ENCODE results near the gene TPSD1.
"Not testable (repeated sequence)": the region's sequence is repeated elsewhere in the genome, so short reads cannot be mapped to it uniquely, and the experiment has no call there.

TPSD1 gene

DNA sequence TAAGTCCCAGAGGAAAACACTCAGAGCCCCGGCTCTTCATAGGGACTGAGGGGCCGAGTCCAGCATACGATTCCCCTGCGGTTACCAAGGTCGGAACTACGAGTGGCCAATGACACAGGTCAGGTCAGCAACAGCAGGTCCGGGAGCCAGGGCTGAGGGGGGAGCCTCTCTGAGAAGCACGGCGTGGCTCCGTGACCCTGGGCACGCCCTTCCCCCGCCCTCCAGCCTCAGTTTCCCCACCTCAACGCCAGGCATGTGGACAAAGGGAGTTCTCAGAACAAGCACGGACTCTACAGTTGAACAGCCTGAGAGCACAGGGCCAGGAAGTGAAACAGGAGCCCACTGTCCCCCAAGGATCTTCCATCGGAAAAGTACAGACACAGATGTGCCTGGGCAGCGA is 25.6 kb downstream of the TPSD1 start:
- DNase-seq (ENCODE audit: low read depth in 2 of 2), result no peak

DNA sequence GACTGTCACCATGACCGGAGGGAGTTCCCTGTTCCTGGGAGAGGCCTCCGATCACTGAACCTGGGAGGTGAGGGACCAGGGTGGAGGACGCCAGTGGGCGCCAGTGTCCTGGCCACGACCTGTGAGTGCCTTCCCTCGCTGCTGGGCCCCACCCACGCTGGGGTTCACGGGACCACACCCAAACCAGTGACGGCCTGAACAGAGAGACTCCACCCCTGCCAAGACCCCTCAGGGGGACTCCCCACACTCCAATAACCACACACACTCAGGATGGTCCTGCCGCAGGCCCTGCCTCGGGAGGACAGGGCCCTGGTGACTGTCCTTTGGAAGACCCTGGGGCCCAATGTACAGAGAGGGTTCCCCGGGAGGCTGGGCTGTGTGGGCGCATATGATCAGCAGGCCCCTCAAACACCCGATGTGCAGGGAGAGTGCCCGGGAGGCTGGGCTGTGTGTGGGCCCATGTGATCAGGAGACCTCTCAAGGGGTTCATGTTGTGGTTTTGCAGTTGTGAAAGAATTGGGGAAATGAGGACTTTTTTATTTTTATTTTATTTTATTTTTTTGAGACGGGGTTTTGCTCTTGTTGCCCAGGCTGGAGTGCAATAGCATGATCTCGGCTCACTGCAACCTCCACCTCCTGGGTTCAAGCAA is 26.6 kb downstream of the TPSD1 start:
- DNase-seq (ENCODE audit: low read depth in 2 of 2), result no peak

DNA sequence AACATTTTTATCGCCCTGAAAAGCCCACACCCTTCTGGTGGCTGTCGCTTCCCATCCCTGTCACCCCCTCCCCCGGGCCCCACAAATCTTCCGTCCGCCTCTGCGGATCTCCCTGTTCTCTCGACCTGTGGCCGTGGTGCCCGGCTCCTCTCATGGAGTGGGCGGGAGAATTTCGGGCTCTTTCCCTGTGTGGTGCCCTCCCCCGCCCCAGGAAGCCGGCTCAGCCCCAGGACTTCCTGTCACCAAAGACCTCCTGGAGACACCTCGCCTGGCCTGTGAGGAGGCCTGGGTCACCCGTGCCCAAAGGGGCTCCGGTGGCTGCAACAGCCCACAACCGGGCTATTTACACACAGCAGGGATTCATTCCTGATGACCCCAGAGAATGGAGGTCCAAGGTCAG is 27.4 kb downstream of the TPSD1 start:
- DNase-seq (ENCODE audit: low read depth in 2 of 2), result no peak

GRCh38 chr16:1283996-1284616 is 28.2 kb downstream of the TPSD1 start:
- no peak for DNase-seq (ENCODE audit: low read depth in 2 of 2)

DNA sequence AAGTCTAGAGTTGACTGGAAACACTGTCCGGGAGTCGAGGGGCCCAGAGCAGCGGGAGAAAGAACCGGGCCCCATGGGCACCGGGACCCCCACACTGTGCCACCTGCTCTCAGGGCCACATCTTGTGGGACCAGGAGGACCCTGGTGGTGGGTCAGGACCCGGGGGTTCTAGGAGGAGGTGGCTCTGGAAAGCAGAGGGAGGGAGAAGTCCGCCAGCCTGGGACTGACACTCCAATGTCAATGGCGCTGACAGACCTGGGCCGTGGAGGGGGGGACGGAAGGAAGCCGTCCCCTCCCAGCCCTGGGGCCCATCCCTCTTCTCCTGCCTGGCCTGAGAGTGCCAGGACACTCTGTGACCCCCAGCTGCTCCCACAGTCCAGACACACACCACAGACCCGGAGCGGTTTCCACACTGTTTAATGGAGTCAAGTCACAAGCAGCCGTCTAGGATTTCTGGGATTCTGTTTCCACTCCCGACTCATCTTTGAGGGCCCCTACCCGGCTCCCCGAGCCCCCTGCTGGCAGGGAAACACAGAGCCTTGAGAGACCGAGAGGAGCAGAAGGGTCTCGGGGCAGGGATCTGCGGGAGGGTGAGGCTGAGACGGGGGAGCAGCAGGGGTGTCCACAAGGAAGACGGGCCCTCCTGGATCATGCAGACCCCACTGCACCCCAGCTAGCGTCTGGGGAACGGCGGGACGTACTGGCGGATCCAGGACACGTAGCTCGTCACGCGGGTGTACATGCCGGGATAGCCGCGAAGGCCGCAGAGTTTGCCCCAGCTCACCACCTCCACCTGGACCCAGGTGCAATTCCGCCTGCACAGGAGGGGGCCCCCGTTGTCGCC is 30.0 kb downstream of the TPSD1 start:
- no peak for DNase-seq (ENCODE audit: low read depth in 2 of 2)

- no peak for DNase-seq (ENCODE audit: low read depth in 2 of 2)
Measured at GRCh38 chr16:1286513-1287094, 30.7 kb downstream of the TPSD1 start.

GRCh38 chr16:1287982-1288670 is 32.3 kb downstream of the TPSD1 start:
- no peak for DNase-seq (ENCODE audit: low read depth in 2 of 2)

DNA sequence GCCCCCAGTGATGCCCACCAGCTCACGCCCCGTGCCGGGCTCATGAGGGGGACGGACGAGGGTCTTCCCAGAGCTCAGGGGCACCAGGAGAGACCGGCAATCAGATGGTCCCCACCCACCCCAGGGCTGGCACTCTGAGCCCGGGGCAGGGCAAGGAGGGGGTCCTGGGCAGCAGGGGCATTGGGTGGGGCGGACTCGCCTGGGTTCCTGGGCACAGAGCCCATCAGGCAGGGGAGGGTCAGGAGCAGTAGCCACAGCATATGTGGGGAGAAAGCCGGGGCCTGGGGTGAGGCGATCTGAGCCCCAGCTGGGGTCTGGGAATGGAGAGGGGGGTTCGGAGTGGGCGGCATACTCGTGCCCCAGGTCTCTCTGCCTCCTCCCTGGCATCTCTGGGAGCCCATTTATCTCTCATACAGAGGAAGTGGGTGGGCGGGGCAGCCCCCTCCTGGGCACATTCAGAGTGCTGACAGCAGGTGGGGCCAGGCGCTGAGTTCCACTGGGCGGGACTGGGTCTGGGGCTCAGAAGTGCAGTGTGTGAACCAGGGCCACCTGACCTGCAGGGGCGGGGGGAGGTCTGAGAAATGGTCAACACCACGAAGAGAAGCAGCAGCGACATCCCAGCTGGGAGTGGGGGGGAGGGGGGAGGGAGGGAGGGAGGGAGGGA is 33.1 kb downstream of the TPSD1 start:
- no peak for DNase-seq (ENCODE audit: low read depth in 2 of 2)

- no peak for DNase-seq (ENCODE audit: low read depth in 2 of 2)
Measured at GRCh38 chr16:1289477-1289866, 33.6 kb downstream of the TPSD1 start.

- DNase-seq (ENCODE audit: low read depth in 2 of 2), result no peak
Measured at GRCh38 chr16:1290063-1290501, 34.2 kb downstream of the TPSD1 start.

DNA sequence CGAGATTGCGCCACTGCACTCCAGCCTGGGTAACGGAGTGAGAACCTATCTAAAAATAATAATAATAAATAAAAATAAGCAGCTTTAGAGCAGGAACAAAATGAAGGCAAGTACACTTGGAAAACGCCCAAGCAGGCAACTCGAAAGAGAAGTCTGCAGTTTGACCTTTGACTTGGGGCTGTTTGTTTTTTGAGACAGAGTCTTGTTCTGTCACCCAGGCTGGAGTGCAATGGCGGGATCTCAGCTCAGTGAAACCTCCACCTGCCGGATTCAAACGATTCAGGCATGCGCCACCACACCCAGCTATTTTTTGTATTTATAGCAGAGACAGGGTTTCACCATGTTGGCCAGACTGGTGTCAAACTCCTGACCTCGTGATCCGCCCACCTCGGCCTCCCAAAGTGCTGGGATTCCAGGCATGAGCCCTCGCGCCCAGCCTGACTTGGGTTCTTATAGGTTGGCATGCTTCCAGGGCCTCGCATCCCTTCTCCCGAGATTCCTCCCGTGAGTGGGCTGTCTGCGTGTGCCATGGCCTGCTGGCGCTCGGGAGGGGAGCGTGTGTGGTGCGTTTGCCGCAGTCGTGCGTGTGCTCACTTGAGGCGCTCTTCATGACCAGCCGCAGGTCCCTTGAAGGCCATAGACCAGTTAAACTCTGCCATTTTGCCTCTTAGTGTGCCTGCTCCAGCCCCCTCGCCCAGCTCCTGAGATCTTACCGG is 35.1 kb downstream of the TPSD1 start:
- no peak for DNase-seq (ENCODE audit: low read depth in 2 of 2)

DNA sequence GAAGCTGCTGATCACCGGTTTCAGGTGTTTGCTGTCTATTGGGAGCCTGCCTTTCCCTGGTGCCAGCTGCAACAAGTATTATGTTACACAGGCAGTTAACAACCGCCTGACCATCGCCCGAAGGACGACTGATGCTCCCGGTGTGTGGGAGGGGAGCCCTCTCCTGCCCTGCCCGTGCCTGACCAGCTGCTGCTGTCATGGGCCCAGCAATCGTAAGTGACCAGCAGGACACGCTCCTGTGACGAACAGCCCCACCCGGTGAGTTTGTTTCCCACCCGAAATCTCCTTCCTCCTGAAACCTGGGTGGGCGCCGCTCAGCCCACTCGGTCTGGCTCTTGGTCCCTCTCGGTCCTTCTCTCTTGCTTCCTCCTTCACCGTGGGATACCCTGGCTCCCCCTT is 35.7 kb downstream of the TPSD1 start:
- DNase-seq (ENCODE audit: low read depth in 2 of 2), result no peak

DNA sequence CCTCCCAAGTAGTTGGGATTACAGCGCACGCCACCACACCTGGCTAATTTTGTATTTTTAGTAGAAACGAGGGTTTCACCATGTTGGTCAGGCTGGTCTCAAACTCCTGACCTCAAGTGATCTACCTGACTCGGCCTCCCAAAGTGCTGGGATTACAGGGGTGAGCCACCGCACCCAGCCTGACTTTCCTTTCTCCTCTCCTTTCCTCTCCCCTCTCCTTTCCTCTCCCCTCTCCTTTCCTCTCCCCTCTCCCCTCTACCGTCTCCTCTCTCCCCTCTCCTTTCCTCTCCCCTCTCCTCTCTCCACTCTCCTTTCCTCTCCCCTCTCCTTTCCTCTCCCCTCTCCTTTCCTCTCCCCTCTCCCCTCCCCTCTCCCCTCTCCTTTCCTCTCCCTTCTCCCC is 36.3 kb downstream of the TPSD1 start:
- not testable (repeated sequence) for DNase-seq (ENCODE audit: low read depth in 2 of 2)

- DNase-seq (ENCODE audit: low read depth in 2 of 2), result not testable (repeated sequence)
Measured at GRCh38 chr16:1292808-1293207, 36.9 kb downstream of the TPSD1 start.

DNA sequence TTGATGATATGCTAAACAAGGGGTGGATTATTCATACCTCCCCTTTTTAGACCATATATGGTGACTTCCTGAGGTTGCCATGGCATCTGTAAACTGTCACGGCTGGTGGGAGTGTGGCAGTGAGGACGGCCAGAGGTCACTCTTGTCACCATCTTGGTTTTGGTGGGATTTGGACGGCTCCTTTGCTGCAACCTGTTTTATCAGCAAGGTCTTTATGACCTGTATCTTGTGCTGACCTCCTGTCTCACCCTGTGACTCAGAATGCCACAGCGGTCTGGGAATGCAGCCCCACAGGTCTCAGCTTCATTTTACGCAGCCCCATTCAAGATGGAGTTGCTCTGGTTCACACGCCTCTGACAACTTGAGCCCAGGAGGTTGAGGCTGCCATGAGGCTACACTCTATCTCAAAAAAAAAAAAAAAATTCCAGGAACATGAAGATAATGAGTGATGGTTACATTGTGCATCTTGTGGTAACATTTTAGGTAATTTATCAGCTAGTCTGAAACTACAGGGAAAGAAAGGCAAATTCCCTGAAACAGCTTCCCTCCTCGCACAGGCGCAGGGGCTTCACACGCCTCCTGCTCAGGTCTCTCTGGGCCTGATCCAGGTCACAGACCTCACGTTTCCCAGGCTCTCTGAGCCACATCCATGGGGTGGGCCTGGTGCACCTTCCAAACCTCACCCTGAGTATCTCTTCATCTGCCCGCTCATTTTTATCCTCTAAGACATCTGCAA is 38.2 kb downstream of the TPSD1 start:
- DNase-seq (ENCODE audit: low read depth in 2 of 2), result no peak

DNA sequence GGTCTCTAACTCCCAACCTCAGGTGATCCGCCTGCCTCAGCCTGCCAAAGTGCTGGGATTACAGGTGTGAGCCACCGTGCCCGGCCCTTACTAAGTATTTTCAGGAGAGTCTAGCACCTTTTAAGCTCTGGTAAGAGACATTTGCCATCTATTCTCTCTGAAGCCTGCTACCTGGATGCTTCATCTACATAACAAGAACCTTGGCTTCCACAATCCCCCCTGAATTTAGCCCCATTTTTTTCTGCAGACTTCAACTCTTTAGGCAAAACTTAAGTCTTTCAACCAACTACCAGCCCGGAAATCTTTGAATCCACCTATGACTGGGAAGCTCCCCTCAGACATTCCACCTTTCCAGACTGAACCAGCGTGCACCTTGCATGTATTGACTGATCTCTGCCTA is 39.6 kb downstream of the TPSD1 start:
- no peak for DNase-seq (ENCODE audit: low read depth in 2 of 2)

- DNase-seq (ENCODE audit: low read depth in 2 of 2), result not testable (repeated sequence)
Measured at GRCh38 chr16:1296688-1297017, 40.8 kb downstream of the TPSD1 start.

GRCh38 chr16:1297018-1297696 is 41.3 kb downstream of the TPSD1 start:
- DNase-seq (ENCODE audit: low read depth in 2 of 2), result no peak

DNA sequence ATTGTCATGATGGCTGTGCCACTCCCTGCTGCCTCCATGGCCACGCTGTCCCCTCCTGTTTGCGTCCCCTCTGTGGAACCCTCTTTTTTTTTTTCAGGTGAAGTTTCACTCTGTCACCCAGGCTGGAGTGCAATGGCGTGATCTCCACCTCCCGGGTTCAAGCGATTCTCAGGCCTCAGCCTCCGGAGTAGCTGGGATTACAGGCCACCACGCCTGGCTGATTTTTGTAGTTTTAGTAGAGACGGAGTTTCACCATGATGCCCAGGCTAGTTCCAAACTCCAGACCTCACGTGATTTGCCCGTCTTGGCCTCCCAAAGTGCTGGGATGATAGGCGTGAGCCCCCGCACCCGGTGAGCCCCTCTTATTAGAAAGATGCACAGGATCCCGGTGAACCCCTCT is 42.5 kb downstream of the TPSD1 start:
- no peak for DNase-seq (ENCODE audit: low read depth in 2 of 2)
